Airway epithelial cell (primary cell): ENCODE results near the gene SIPA1. TPM values are rescaled to one million over a fixed set of nuclear protein-coding genes. Genes with fewer than 3 reads are reported as not detected.

ENCODE experiments used
- total RNA-seq: library from RNA; depleted of rRNA; stranded (reverse); fragments of >200 nt; gene quantifications from 2 replicates; pipeline ENCODE4 v1.2.3, GENCODE V29; 2015

Gene SIPA1, protein sequence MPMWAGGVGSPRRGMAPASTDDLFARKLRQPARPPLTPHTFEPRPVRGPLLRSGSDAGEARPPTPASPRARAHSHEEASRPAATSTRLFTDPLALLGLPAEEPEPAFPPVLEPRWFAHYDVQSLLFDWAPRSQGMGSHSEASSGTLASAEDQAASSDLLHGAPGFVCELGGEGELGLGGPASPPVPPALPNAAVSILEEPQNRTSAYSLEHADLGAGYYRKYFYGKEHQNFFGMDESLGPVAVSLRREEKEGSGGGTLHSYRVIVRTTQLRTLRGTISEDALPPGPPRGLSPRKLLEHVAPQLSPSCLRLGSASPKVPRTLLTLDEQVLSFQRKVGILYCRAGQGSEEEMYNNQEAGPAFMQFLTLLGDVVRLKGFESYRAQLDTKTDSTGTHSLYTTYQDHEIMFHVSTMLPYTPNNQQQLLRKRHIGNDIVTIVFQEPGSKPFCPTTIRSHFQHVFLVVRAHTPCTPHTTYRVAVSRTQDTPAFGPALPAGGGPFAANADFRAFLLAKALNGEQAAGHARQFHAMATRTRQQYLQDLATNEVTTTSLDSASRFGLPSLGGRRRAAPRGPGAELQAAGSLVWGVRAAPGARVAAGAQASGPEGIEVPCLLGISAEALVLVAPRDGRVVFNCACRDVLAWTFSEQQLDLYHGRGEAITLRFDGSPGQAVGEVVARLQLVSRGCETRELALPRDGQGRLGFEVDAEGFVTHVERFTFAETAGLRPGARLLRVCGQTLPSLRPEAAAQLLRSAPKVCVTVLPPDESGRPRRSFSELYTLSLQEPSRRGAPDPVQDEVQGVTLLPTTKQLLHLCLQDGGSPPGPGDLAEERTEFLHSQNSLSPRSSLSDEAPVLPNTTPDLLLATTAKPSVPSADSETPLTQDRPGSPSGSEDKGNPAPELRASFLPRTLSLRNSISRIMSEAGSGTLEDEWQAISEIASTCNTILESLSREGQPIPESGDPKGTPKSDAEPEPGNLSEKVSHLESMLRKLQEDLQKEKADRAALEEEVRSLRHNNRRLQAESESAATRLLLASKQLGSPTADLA
- total RNA-seq, result 9.7 and 14.6 TPM in 2 replicates

DNA sequence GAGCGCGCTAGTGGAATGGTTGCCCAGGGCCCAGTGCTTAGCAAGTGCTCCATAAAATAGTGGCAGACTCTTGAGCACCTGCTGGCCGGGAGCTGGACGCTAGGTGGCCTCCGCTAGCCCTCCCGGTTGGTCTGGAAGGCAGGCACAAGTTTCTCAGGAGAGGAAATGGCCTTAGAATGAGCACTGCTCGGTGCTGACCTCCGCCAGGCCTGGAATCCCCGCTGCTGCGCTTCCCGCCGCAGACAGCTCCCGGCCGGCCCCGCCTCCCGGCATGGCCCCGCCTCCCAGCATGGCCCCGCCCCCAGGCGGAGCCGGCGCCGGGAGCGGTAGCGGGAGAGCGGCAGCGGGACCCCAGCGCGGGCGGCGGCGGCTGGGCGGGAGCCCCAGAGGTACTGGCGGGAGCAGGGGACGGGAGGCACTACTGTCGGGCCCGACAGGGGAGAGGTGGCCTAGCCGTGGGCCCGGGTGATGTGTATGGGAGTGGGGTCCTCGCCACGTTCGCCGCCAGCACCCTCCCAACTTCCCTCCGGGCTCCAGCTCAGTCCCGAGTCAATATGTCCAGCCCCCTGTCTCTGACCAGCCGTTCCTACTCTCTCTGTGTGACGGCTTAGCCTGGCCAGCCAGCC is at the start of gene SIPA1:
SIPA1 (plus strand) TSS at position 308 of the 626 bp plus-strand sequence. CDS start 2,821 bp downstream, outside the sequence.

DNA sequence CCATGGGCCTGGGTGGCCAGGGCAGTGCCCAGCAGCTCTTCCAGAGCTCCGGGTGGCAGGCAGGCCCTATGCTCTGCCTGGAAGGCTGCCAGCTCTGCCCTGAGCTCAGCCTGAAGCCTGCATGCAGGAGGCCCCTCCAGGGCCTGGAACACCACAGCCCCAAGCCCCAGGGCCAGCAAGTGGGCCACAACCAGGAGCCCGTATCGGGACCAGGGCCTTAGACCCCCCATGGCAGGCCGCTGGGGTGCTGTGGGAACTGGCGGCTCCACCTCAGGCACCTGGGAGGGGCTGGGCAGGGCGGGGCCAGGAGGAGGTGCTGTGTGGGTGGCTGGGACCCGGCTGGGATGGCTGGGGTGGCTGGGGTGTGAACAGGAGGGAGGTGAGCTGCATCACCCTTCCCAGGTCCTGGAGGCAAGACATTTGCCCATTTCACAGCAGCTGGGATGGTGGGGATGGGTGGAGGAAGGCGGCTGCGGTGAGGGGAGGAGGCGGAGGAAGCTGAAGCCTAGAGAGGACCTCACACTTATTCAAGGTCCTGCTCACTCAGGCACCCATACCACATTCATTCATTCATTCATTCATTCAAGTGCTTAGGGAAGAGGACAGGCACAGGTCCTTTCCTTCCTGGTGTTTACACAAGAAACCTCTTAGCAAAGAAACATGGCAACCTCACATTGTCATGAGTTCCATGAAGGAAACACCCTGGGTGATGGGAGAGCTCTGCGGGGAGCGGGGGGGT is 42.2 kb upstream of the SIPA1 start, which contains the start of gene KCNK7:
KCNK7 (minus strand) TSS at position 258 of the 739 bp plus-strand sequence; CDS start at position 230, 28 bp downstream.

DNA sequence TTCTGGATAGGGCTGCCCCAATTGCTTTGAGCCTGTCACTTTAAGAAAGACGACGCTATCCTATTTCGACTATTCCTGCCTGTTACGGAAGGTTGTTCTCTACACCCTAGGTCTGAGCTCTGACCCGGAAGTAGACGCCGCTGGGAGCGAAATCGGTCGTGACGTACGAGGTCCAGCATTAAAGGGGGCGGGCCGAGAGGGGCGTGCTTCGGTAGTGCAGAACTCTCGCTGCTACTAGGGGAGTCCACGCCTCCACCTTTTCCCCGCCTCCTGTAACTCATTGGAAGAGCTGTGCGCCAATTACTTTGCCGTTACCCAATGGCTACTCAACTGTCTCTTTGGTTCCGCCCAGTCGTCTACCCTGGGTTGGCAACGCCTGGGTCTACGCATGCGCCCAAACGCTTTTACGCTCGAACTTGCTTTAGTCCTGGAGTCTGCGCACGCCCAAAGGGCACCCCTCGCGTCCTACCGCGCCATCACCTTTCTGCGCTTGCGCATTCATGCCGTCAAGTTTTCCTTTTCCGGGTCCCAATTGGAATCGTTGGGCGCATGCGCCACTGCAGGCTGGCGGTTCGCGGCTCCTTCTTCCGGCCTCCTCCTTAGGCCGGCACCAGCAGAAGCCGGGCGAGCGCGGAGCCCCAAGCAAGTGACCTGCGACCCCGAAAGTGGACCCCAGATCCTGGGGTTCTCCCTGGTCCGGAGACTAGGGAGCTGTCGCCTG is 22.5 kb upstream of the SIPA1 start, which contains the start of gene PCNX3:
PCNX3 (plus strand) TSS at position 548 of the 721 bp plus-strand sequence. CDS start 536 bp downstream, outside the sequence.

DNA sequence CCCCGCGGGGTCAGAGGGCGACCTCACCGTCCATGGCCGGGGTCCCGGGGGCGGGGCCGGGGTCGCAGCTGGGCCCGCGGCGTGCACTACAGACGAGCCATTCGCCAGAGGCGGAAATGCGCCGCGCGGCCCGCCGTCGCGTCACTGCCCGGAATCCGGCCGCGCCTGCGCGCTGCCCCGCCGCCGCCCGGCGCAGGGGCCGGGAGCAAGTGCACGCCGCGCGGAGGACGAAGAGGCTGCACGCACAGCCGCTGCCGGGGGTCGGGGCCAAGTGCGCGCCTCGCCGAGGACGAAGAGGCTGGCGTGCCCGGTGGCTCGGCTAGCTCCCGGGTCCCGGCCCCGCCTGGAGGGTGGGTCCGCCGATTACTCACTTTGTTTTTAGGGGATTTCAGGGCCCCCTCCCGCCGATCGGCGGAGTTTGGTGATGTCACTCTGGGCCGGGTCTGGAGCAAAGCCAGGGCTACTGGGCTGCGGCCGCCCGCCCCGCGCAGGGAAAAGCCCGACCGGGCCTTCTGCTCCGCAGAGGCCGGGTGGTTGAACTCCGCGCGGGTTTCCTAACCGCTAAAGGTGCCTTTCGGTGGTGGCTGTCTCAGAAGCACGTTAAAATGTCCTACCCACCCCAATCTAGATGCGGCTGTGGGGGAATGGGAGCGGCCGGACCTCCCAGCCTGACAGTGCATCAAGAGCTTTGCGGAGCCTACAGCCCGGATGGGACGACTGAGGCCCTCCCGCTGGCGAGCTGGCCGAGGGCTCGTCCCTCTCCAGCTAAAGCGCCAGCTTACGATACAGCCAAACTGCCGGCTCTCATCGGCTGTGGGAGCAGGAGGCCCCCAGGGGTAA is 25.1 kb downstream of the SIPA1 start, which contains the start of gene RELA:
RELA (minus strand) TSS at position 118 of the 840 bp plus-strand sequence; CDS start at position 34, 84 bp downstream.

Other genes starting within 250 kb of the SIPA1 start
- gene NEAT1, start 215.3 kb upstream of the SIPA1 start, total RNA-seq, result 23.1 and 31.5 TPM in 2 replicates
- gene MALAT1, start 139.1 kb upstream of the SIPA1 start, total RNA-seq, result 1,648 and 1,826 TPM in 2 replicates
- gene SCYL1, start 113.0 kb upstream of the SIPA1 start, total RNA-seq, result 62.1 and 72.4 TPM in 2 replicates
- 47.3 and 70.5 TPM in 2 replicates for gene LTBP3, start 79.7 kb upstream of the SIPA1 start, total RNA-seq
- 66.6 and 104 TPM in 2 replicates for gene ZNRD2, start 67.6 kb upstream of the SIPA1 start, total RNA-seq
- gene FAM89B, start 65.6 kb upstream of the SIPA1 start, total RNA-seq, result 34.2 and 40.8 TPM in 2 replicates
- 40.9 and 63.1 TPM in 2 replicates for gene EHBP1L1, start 62.0 kb upstream of the SIPA1 start, total RNA-seq
- 2.9 and 5.2 TPM in 2 replicates for gene KCNK7, start 42.3 kb upstream of the SIPA1 start, total RNA-seq
- 32.6 and 39.1 TPM in 2 replicates for gene MAP3K11, start 23.9 kb upstream of the SIPA1 start, total RNA-seq
- gene PCNX3, start 22.3 kb upstream of the SIPA1 start, total RNA-seq, result 33.0 and 43.0 TPM in 2 replicates
- 35.5 and 68.3 TPM in 2 replicates for gene RELA, start 24.8 kb downstream of the SIPA1 start, total RNA-seq
- gene KAT5, start 74.2 kb downstream of the SIPA1 start, total RNA-seq, result 33.8 and 37.9 TPM in 2 replicates
- 61.6 and 92.6 TPM in 2 replicates for gene RNASEH2C, start 82.7 kb downstream of the SIPA1 start, total RNA-seq
- 21.3 and 24.3 TPM in 2 replicates for gene AP5B1, start 142.9 kb downstream of the SIPA1 start, total RNA-seq
- gene OVOL1, start 149.0 kb downstream of the SIPA1 start, total RNA-seq, result 26.4 and 31.0 TPM in 2 replicates
- 0.14 and 0.56 TPM in 2 replicates for gene SNX32, start 195.9 kb downstream of the SIPA1 start, total RNA-seq
- gene CFL1, start 220.1 kb downstream of the SIPA1 start, total RNA-seq, result 1,465 and 1,537 TPM in 2 replicates
- 23.6 and 28.4 TPM in 2 replicates for gene MUS81, start 222.3 kb downstream of the SIPA1 start, total RNA-seq
- 12.8 and 27.5 TPM in 2 replicates for gene EFEMP2, start 234.7 kb downstream of the SIPA1 start, total RNA-seq
- not detected in 2 replicates for gene CTSW, start 241.7 kb downstream of the SIPA1 start, total RNA-seq